Vagina (tissue), 2 donors: Measurements from ENCODE around the gene SLC23A2. TPM values are rescaled to one million over a fixed set of nuclear protein-coding genes. Genes with fewer than 3 reads are reported as not detected.

ENCODE experiments used
- DNase-seq, 2 donors: peaks; one replicate each; pipeline ENCODE4 v3.0.0-alpha.2; 2017; ENCODE audit errors: extremely low spot score in 2 of 2
- H3K27ac ChIP-seq: fragments of 200-600 bp; sonication (generic); one replicate; pipeline ENCODE4 v1.5.1; 2019
- H3K27me3 ChIP-seq: fragments of 200-600 bp; sonication (generic); one replicate; pipeline ENCODE4 v1.5.1; 2019
- H3K36me3 ChIP-seq, 2 donors: fragments of 200-600 bp; sonication (generic); one replicate each; pipeline ENCODE4 v1.5.1; 2017 to 2019
- H3K4me1 ChIP-seq: fragments of 200-600 bp; sonication (generic); one replicate; pipeline ENCODE4 v1.5.1; 2019
- H3K4me3 ChIP-seq, 2 donors: fragments of 200-600 bp; sonication (generic); 1 replicate in 1 of 2; 2 replicates in 1 of 2; pipeline ENCODE4 v1.5.1; 2016 to 2019
- H3K9me3 ChIP-seq: fragments of 200-600 bp; sonication (generic); one replicate; pipeline ENCODE4 v1.5.1; 2019
- CTCF ChIP-seq, 3 experiments: fragments of 450-650 bp in 2 of 3; fragments of 200-600 bp in 1 of 3; sonication (generic) in 1 of 3; IDR thresholded peaks; one replicate each; pipeline ENCODE4 v1.5.1; 2017 to 2019; ENCODE audit warnings: antibody characterized with exemption in 3 of 3, mild to moderate bottlenecking in 2 of 3, moderate library complexity in 2 of 3
- POLR2A ChIP-seq, 2 donors: fragments of 450-650 bp; IDR thresholded peaks; one replicate each; pipeline ENCODE4 v1.6.1; 2017; ENCODE audit warnings: antibody characterized with exemption in 2 of 2, mild to moderate bottlenecking in 2 of 2, moderate library complexity in 2 of 2
- POLR2AphosphoS5 ChIP-seq, 2 donors: sonication (generic); formaldehyde crosslinking; IDR thresholded peaks; one replicate each; pipeline ENCODE4 v1.9.0; 2017; ENCODE audit warnings: antibody characterized with exemption in 2 of 2, mild to moderate bottlenecking in 2 of 2, low read depth in 1 of 2; ENCODE audit not compliant: insufficient read depth in 1 of 2
- intact Hi-C: fragments of 100-400 bp; cut with DNase I; formaldehyde crosslinking; loops from one replicate; pipeline ENCODE4 v1.15.1; 2023
- total RNA-seq: library from RNA; depleted of rRNA; stranded (reverse); fragments of >200 nt; gene quantifications from one replicate; pipeline ENCODE4 v1.2.3, GENCODE V29; 2016

The SLC23A2 gene
- total RNA-seq, 1 donor from 2014 or later: 14.7 TPM

GRCh38 chr20:4828830-4829513 lies 172.3 kb downstream of the SLC23A2 start:
- no peaks in the 10 kb centered on the region for H3K27me3 ChIP-seq
- peaks cover 5% of the 10 kb centered on the region for H3K4me1 ChIP-seq
- H3K9me3 ChIP-seq: no peaks in the 10 kb centered on the region
- intact Hi-C loops: no loop called here
- peak; percentile 77 to 89 for DNase-seq
- H3K4me3 ChIP-seq: no peak overlapping the region
- no peak for TF ChIP-seq POLR2A (IDR thresholded peaks at IDR 0.05)
- no peak for TF ChIP-seq POLR2AphosphoS5 (IDR thresholded peaks at IDR 0.05; ENCODE audit: insufficient read depth in 1 of 2, low read depth in 1 of 2)
- TF ChIP-seq CTCF (IDR thresholded peaks at IDR 0.05): no peak
- H3K27ac ChIP-seq: no peak overlapping the region
- H3K36me3 ChIP-seq: no peaks in the 10 kb centered on the region

GRCh38 chr20:4821590-4821989 lies 179.7 kb downstream of the SLC23A2 start:
- Histone ChIP-seq H3K36me3 (no peaks in the 10 kb centered on the region), H3K4me3 (peak overlapping the region in 1 of 2 donors; percentile 73), H3K9me3 (no peaks in the 10 kb centered on the region), H3K27me3 (no peaks in the 10 kb centered on the region), H3K4me1 (peaks cover 34% of the 10 kb centered on the region), H3K27ac (peak overlapping the region; percentile 79)
- no peak for TF ChIP-seq POLR2AphosphoS5 (IDR thresholded peaks at IDR 0.05; ENCODE audit: insufficient read depth in 1 of 2, low read depth in 1 of 2)
- no peak for TF ChIP-seq CTCF (IDR thresholded peaks at IDR 0.05)
- TF ChIP-seq POLR2A (IDR thresholded peaks at IDR 0.05): no peak
- DNase-seq: peak; percentile 77 to 94
- intact Hi-C loops: no loop called here

GRCh38 chr20:4820806-4821518 lies 180.3 kb downstream of the SLC23A2 start:
- intact Hi-C loops: no loop called here
- no peaks in the 10 kb centered on the region for H3K9me3 ChIP-seq
- peak overlapping the region; percentile 39 for H3K27ac ChIP-seq
- no peak overlapping the region for H3K4me3 ChIP-seq
- H3K4me1 ChIP-seq: peaks cover 34% of the 10 kb centered on the region
- TF ChIP-seq POLR2A (IDR thresholded peaks at IDR 0.05) (no peak), POLR2AphosphoS5 (IDR thresholded peaks at IDR 0.05; ENCODE audit: insufficient read depth in 1 of 2, low read depth in 1 of 2) (no peak)
- no peaks in the 10 kb centered on the region for H3K36me3 ChIP-seq
- DNase-seq: no peak
- no peaks in the 10 kb centered on the region for H3K27me3 ChIP-seq

- Histone ChIP-seq H3K27ac (no peak overlapping the region), H3K4me1 (peaks cover 34% of the 10 kb centered on the region)
These were observed 181.4 kb downstream of the SLC23A2 start for GRCh38 chr20:4819901-4820300.

GRCh38 chr20:4817230-4817671 lies 184.1 kb downstream of the SLC23A2 start:
- Histone ChIP-seq H3K27me3 (no peaks in the 10 kb centered on the region), H3K4me3 (no peak overlapping the region), H3K4me1 (peaks cover 38% of the 10 kb centered on the region), H3K36me3 (no peaks in the 10 kb centered on the region), H3K27ac (no peak overlapping the region), H3K9me3 (no peaks in the 10 kb centered on the region)
- TF ChIP-seq CTCF (IDR thresholded peaks at IDR 0.05) (no peak), POLR2A (IDR thresholded peaks at IDR 0.05) (no peak), POLR2AphosphoS5 (IDR thresholded peaks at IDR 0.05; ENCODE audit: insufficient read depth in 1 of 2, low read depth in 1 of 2) (no peak)
- no peak for DNase-seq
- intact Hi-C loops: no loop called here

More at GRCh38 chr20:4819901-4820300, 181.4 kb downstream of the SLC23A2 start:
- Histone ChIP-seq H3K36me3 (no peaks in the 10 kb centered on the region), H3K9me3 (no peaks in the 10 kb centered on the region), H3K4me3 (no peak overlapping the region), H3K27me3 (no peaks in the 10 kb centered on the region)
- intact Hi-C loops: no loop called here
- peak in 1 of 2 donors; percentile 76 for DNase-seq
- TF ChIP-seq POLR2A (IDR thresholded peaks at IDR 0.05) (no peak), POLR2AphosphoS5 (IDR thresholded peaks at IDR 0.05; ENCODE audit: insufficient read depth in 1 of 2, low read depth in 1 of 2) (no peak), CTCF (IDR thresholded peaks at IDR 0.05) (no peak)
